ENCODE results near the gene RNF44.

RNF44 gene

DNA sequence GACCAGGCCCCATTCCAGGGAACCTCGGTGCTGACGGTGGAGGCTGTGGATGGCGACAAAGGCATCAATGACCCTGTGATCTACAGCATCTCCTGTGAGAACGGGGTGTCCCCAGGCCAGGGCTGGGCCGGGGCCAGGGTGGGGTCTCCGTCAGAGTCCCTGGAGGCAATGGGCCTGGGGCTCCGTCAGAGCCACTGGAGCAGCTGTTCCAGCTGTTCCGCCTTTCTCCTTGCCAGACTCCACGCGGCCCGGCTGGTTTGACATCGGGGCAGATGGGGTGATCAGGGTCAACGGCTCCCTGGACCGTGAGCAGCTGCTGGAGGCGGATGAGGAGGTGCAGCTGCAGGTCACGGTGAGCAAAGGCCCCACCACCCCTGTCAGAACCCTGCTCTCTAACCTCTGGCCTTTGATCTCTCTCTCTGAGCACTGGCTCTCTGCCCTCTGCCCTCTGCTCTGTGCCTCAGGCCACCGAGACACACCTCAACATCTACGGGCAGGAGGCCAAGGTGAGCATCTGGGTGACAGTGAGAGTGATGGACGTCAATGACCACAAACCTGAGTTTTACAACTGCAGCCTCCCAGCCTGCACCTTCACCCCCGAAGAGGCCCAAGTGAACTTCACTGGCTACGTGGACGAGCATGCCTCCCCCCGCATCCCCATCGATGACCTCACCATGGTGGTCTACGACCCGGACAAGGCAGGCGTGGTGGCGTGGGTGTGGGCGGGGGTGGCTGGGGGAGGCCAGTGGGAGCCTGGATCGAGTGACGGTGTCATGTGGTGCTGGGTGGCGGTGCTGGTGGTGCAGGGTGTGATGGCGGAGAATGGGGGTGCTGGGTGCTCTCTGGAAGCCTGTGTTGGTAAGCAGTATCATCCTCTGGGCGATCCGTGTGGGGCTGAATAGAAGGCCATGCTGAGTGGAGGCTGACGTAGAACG, 38.6 kb upstream of the RNF44 start:
- TF ChIP-seq, protein P1, sequence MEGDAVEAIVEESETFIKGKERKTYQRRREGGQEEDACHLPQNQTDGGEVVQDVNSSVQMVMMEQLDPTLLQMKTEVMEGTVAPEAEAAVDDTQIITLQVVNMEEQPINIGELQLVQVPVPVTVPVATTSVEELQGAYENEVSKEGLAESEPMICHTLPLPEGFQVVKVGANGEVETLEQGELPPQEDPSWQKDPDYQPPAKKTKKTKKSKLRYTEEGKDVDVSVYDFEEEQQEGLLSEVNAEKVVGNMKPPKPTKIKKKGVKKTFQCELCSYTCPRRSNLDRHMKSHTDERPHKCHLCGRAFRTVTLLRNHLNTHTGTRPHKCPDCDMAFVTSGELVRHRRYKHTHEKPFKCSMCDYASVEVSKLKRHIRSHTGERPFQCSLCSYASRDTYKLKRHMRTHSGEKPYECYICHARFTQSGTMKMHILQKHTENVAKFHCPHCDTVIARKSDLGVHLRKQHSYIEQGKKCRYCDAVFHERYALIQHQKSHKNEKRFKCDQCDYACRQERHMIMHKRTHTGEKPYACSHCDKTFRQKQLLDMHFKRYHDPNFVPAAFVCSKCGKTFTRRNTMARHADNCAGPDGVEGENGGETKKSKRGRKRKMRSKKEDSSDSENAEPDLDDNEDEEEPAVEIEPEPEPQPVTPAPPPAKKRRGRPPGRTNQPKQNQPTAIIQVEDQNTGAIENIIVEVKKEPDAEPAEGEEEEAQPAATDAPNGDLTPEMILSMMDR (IDR thresholded peaks at IDR 0.05; ENCODE audit: low read depth, low read length, missing control alignments): no peak
- no peak overlapping the region for H3K4me3 ChIP-seq (replicated peaks; ENCODE audit: low read depth, low read length)
- no peak for DNase-seq (ENCODE audit: extremely low read depth, low read depth)

DNA sequence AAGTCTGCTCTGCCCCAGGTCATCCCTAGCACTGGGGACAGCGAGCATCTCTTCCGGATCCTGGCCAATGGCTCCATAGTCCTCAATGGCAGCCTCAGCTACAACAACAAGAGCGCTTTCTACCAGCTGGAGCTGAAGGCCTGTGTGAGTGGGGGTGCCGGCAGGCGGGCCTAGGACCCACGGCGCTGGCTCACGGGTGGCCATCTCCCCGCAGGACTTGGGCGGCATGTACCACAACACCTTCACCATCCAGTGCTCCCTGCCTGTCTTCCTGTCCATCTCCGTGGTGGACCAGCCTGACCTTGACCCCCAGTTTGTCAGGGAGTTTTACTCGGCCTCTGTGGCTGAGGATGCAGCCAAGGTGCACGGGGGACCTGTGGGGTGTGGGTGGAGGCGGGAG, 37.9 kb upstream of the RNF44 start:
- no peak for DNase-seq (ENCODE audit: extremely low read depth, low read depth)
- H3K4me3 ChIP-seq (replicated peaks; ENCODE audit: low read depth, low read length): no peak overlapping the region
- TF ChIP-seq, protein P1 (IDR thresholded peaks at IDR 0.05; ENCODE audit: low read depth, low read length, missing control alignments): no peak

DNA sequence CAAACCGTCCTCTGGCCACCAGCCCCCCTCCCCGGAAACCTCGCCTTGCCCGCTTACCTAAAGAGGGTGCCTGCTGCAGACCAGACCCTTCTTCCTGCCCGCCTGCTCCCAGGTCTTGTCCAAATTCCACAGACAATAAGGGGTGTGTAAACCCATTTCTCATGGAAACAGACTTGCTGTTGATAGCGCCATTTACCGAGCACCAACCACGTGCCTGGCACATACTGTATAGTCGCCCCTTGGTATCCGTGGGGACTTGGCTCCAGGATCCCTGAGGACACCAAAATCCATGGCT, 37.0 kb upstream of the RNF44 start:
- TF ChIP-seq, protein P1 (IDR thresholded peaks at IDR 0.05; ENCODE audit: low read depth, low read length, missing control alignments): no peak
- DNase-seq (ENCODE audit: extremely low read depth, low read depth): no peak
- H3K4me3 ChIP-seq (replicated peaks; ENCODE audit: low read depth, low read length): no peak overlapping the region

DNA sequence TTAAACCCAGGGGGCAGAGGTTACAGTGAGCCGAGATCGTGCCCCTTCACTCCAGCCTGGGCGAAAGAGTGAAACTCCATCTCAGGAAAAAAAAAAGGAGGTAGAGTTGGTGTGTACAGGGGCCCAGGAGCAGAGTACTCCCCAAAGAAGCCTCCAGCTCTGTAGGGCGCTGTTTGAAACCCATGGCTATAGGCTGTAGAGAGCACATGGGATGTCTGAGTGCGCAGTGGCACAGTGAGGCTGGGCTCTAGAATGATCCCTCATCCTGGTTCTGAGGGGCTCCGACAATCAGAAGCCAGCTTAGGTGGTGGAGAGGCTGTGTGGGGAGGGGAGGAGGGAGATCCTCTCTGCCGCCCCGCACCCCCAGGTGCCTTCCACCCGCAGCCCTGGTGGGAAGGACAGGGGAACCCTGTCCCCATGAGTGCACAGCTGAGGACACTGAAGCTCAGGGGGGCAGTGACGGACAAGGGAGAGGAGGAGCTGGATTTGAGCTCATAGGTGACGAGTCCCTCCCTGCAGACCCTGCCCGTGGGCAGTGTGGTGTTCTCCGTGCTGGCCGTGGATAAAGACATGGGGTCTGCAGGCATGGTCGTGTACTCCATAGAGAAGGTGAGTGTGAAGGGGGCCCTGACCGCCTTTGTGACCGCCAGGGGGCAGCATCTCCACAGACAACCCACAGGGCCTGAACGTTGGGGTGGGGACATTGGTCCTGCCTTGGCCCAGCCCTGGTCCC, 36.5 kb upstream of the RNF44 start:
- TF ChIP-seq, protein P1 (IDR thresholded peaks at IDR 0.05; ENCODE audit: low read depth, low read length, missing control alignments): peak; percentile 91
- DNase-seq (ENCODE audit: extremely low read depth, low read depth): no peak

DNA sequence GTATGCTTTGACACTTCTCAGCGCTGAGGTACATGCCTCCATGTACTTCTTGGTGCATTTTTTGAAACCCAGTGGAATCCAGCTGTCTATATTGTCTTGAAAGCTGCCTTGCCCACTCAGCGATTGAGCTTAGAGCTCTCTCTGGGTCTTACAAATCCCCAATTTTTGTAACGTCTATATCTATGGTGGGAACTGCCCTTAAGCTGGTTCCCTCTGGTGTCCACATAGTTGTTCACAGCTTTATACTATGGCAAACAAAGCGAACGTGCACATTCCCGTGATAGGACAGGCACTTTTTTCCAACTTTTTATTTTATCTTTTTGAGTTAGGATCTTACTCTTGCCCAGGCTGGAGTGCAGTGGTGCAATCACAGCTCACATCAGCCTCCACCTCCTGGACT, 32.8 kb upstream of the RNF44 start:
- no peak overlapping the region for H3K4me3 ChIP-seq (replicated peaks; ENCODE audit: low read depth, low read length)
- TF ChIP-seq, protein P1 (IDR thresholded peaks at IDR 0.05; ENCODE audit: low read depth, low read length, missing control alignments): peak; percentile 8
- no peak for DNase-seq (ENCODE audit: extremely low read depth, low read depth)

More for the DNA sequence above, 36.5 kb upstream of the RNF44 start:
- no peak overlapping the region for H3K4me3 ChIP-seq (replicated peaks; ENCODE audit: low read depth, low read length)

GRCh38 chr5:176568657-176569056, 31.5 kb upstream of the RNF44 start:
- TF ChIP-seq, protein P1 (IDR thresholded peaks at IDR 0.05; ENCODE audit: low read depth, low read length, missing control alignments): no peak
- no peak for DNase-seq (ENCODE audit: extremely low read depth, low read depth)
- no peak overlapping the region for H3K4me3 ChIP-seq (replicated peaks; ENCODE audit: low read depth, low read length)
